H9 (cell line): ENCODE measurements around the gene FRAS1. TPM values are rescaled to one million over a fixed set of nuclear protein-coding genes. Genes with fewer than 3 reads are reported as not detected.

Experiments
- DNase-seq: peaks from one replicate; pipeline ENCODE4 v3.0.0-alpha.2; 2017
- H2AFZ ChIP-seq: one replicate; pipeline ENCODE4 v1.6.1; 2013; ENCODE audit warnings: mild to moderate bottlenecking, low read length, control low read depth, moderate library complexity
- H2AK5ac ChIP-seq: 2 replicates; pipeline ENCODE4 v1.6.1; 2013; ENCODE audit warnings: low read length, control low read depth, mixed read lengths; ENCODE audit not compliant: insufficient read length
- H2BK120ac ChIP-seq: one replicate; pipeline ENCODE4 v1.6.1; 2013; ENCODE audit warnings: low read depth, mild to moderate bottlenecking, low read length, control low read depth, inconsistent platforms; ENCODE audit not compliant: poor library complexity, severe bottlenecking
- H2BK12ac ChIP-seq: 2 replicates; pipeline ENCODE4 v1.6.1; 2013; ENCODE audit warnings: low read length, control low read depth, mixed read lengths, low read depth; ENCODE audit not compliant: insufficient read length
- H2BK15ac ChIP-seq: 2 replicates; pipeline ENCODE4 v1.6.1; 2013; ENCODE audit warnings: low read depth, low read length, control low read depth
- H2BK20ac ChIP-seq: one replicate; pipeline ENCODE4 v1.6.1; 2013; ENCODE audit warnings: low read depth, mild to moderate bottlenecking, low read length, control low read depth, inconsistent platforms; ENCODE audit not compliant: poor library complexity, severe bottlenecking
- H2BK5ac ChIP-seq: 2 replicates; pipeline ENCODE4 v1.6.1; 2013; ENCODE audit warnings: low read length, control low read depth, mixed read lengths; ENCODE audit not compliant: insufficient read length
- H3K14ac ChIP-seq: 2 replicates; pipeline ENCODE4 v1.6.1; 2013; ENCODE audit warnings: low read length, control low read depth; ENCODE audit not compliant: insufficient read depth
- H3K18ac ChIP-seq: 2 replicates; pipeline ENCODE4 v1.6.1; 2013; ENCODE audit warnings: low read depth, mild to moderate bottlenecking, mixed read lengths, low read length, control low read depth; ENCODE audit not compliant: insufficient read length
- H3K23ac ChIP-seq: 2 replicates; pipeline ENCODE4 v1.6.1; 2013; ENCODE audit warnings: low read length, control low read depth, mixed read lengths, low read depth; ENCODE audit not compliant: insufficient read length
- H3K23me2 ChIP-seq: 2 replicates; pipeline ENCODE4 v1.6.1; 2013; ENCODE audit warnings: low read depth, mild to moderate bottlenecking, mixed read lengths, low read length, control low read depth; ENCODE audit not compliant: insufficient read length, poor library complexity, severe bottlenecking
- H3K27ac ChIP-seq: 2 replicates; pipeline ENCODE4 v1.5.1; 2013; ENCODE audit warnings: low read length, control low read depth, mixed read lengths, low read depth; ENCODE audit not compliant: insufficient read length
- H3K27me3 ChIP-seq: 2 replicates; pipeline ENCODE4 v1.6.1; 2013; ENCODE audit warnings: low read length, control low read depth, inconsistent platforms; ENCODE audit not compliant: insufficient read depth
- H3K4ac ChIP-seq: 2 replicates; pipeline ENCODE4 v1.6.1; 2013; ENCODE audit warnings: low read depth, mild to moderate bottlenecking, control low read depth, inconsistent platforms, low read length, moderate library complexity
- H3K4me1 ChIP-seq: 2 replicates; pipeline ENCODE4 v1.6.1; 2013; ENCODE audit warnings: low read length, control low read depth, inconsistent platforms; ENCODE audit not compliant: insufficient read depth
- H3K4me2 ChIP-seq: 2 replicates; pipeline ENCODE4 v1.6.1; 2013; ENCODE audit warnings: low read length, control low read depth, mixed read lengths; ENCODE audit not compliant: insufficient read length, insufficient read depth
- H3K56ac ChIP-seq: 2 replicates; pipeline ENCODE4 v1.6.1; 2013; ENCODE audit warnings: low read depth, mild to moderate bottlenecking, mixed read lengths, low read length, control low read depth; ENCODE audit not compliant: insufficient read length
- H3K79me1 ChIP-seq: 2 replicates; pipeline ENCODE4 v1.6.1; 2013; ENCODE audit warnings: low read depth, mild to moderate bottlenecking, moderate library complexity, low read length, control low read depth, inconsistent platforms; ENCODE audit not compliant: insufficient read depth, poor library complexity, severe bottlenecking
- H3K79me2 ChIP-seq: 2 replicates; pipeline ENCODE4 v1.6.1; 2013; ENCODE audit warnings: low read length, control low read depth, inconsistent platforms; ENCODE audit not compliant: insufficient read depth
- H3K9ac ChIP-seq: 2 replicates; pipeline ENCODE4 v1.6.1; 2013; ENCODE audit warnings: low read length, control low read depth, mixed read lengths; ENCODE audit not compliant: insufficient read length; ENCODE audit errors: extremely low read depth
- H3K9me3 ChIP-seq: one replicate; pipeline ENCODE4 v1.6.1; 2013; ENCODE audit warnings: low read depth, low read length, inconsistent platforms; ENCODE audit not compliant: control insufficient read depth
- H3T11ph ChIP-seq: one replicate; pipeline ENCODE4 v1.6.1; 2013; ENCODE audit warnings: mild to moderate bottlenecking, low read length, control low read depth, inconsistent platforms
- H4K20me1 ChIP-seq: one replicate; pipeline ENCODE4 v1.6.1; 2013; ENCODE audit not compliant: control insufficient read depth, insufficient read length, insufficient read depth
- H4K5ac ChIP-seq: 2 replicates; pipeline ENCODE4 v1.6.1; 2013; ENCODE audit warnings: low read depth, mild to moderate bottlenecking, mixed read lengths, low read length, control low read depth; ENCODE audit not compliant: insufficient read length
- H4K8ac ChIP-seq: replicated peaks from 2 replicates; pipeline ENCODE4 v1.6.1; 2013; ENCODE audit warnings: low read length, control low read depth, mixed read lengths, low read depth; ENCODE audit not compliant: insufficient read length
- H4K91ac ChIP-seq: 2 replicates; pipeline ENCODE4 v1.6.1; 2013; ENCODE audit warnings: low read depth, mild to moderate bottlenecking, moderate library complexity, mixed read lengths, low read length, control low read depth; ENCODE audit not compliant: insufficient read length
- H3K27ac Mint-ChIP-seq, 3 experiments: 2 replicates in 2 of 3; 3 replicates in 1 of 3; pipeline ENCODE4 v1.8.0; 2020 to 2021; ENCODE audit warnings: mixed read lengths in 3 of 3, mild to moderate bottlenecking in 1 of 3, moderate library complexity in 1 of 3
- H3K27me3 Mint-ChIP-seq: 2 replicates; pipeline ENCODE4 v1.8.0; 2021; ENCODE audit warnings: low read depth, mild to moderate bottlenecking, moderate library complexity, mixed read lengths
- H3K36me3 Mint-ChIP-seq, 3 experiments: 2 replicates in 2 of 3; 3 replicates in 1 of 3; pipeline ENCODE4 v1.8.0; 2020 to 2021; ENCODE audit warnings: low read depth in 3 of 3, mixed read lengths in 3 of 3; ENCODE audit not compliant: insufficient read depth in 1 of 3
- H3K4me1 Mint-ChIP-seq, 2 experiments: 2 replicates each; pipeline ENCODE4 v1.8.0; 2020; ENCODE audit warnings: mixed read lengths in 2 of 2
- H3K4me3 Mint-ChIP-seq, 2 experiments: 2 replicates in 1 of 2; 3 replicates in 1 of 2; pipeline ENCODE4 v1.8.0; 2020 to 2021; ENCODE audit warnings: mild to moderate bottlenecking in 2 of 2, mixed read lengths in 2 of 2, moderate library complexity in 1 of 2
- H3K9me3 Mint-ChIP-seq, 2 experiments: 2 replicates in 1 of 2; 3 replicates in 1 of 2; pipeline ENCODE4 v1.8.0; 2020; ENCODE audit warnings: mild to moderate bottlenecking in 2 of 2, mixed read lengths in 2 of 2, moderate library complexity in 1 of 2
- CTCF ChIP-seq: fragments of 200-600 bp; sonication (generic); conservative IDR thresholded peaks from 3 replicates; pipeline ENCODE4 v1.8.0; 2021; ENCODE audit warnings: antibody characterized with exemption, mild to moderate bottlenecking
- WGBS: extraction: QIAGEN DNeasy Blood & Tissue Kit; methylation state at CpG from one replicate; pipeline ENCODE4 v1.1.7; 2013; ENCODE audit warnings: missing lambda C conversion rate, low lambda C conversion rate, mixed read lengths; ENCODE audit not compliant: insufficient read length; ENCODE audit errors: extremely low coverage; 5-methylcytosine and 5-hydroxymethylcytosine counted together
- total RNA-seq: library from RNA; stranded (reverse); gene quantifications from 2 replicates; pipeline ENCODE4 v1.2.1, GENCODE V29; 2021

FRAS1 gene
- total RNA-seq, 1 experiment from 2014 or later, result 58.5 TPM

- WGBS, result no CpG with 5 or more reads among the region's 4 CpGs
- H2BK120ac ChIP-seq, result no peak overlapping the region
- no peak for DNase-seq
Measured at GRCh38 chr4:78121338-78121904, 64.3 kb downstream of the FRAS1 start.

More at GRCh38 chr4:78121338-78121904, 64.3 kb downstream of the FRAS1 start:
- TF ChIP-seq CTCF, result no peak
- Histone ChIP-seq H2BK5ac (no peak overlapping the region), H2AFZ (no peak overlapping the region), H3T11ph (no peak overlapping the region), H4K5ac (no peak overlapping the region), H3K27me3 (no peaks in the 10 kb centered on the region), H2BK12ac (no peak overlapping the region), H2BK15ac (no peak overlapping the region), H3K14ac (no peak overlapping the region; the same call in 1 of the 2 replicates), H3K18ac (no peak overlapping the region), H3K23ac (no peak overlapping the region), H2BK20ac (no peak overlapping the region), H4K8ac (no peak overlapping the region), H4K20me1 (no peaks in the 10 kb centered on the region), H3K4me2 (no peak overlapping the region), H3K79me1 (no peaks in the 10 kb centered on the region), H3K23me2 (no peaks in the 10 kb centered on the region), H3K27ac (no peak overlapping the region), H2AK5ac (no peak overlapping the region), H3K79me2 (peaks cover 5% of the 10 kb centered on the region; the same call in 1 of the 2 replicates), H3K9ac (no peak overlapping the region), H4K91ac (no peak overlapping the region), H3K56ac (no peak overlapping the region), H3K9me3 (no peaks in the 10 kb centered on the region), H3K4me1 (no peaks in the 10 kb centered on the region; the same call in 1 of the 2 replicates), H3K4ac (no peak overlapping the region)
- Mint-ChIP-seq H3K9me3 (peaks cover 31 to 36% of the 10 kb centered on the region in 2 experiments), H3K4me1 (peaks cover 28 to 35% of the 10 kb centered on the region in 2 experiments), H3K4me3 (no peak overlapping the region), H3K27me3 (no peaks in the 10 kb centered on the region), H3K27ac (no peak overlapping the region), H3K36me3 (peaks cover 25 to 53% (median 51%) of the 10 kb centered on the region in 3 experiments)
